H1 (cell line): Measurements from ENCODE around the gene CUX1. TPM values are rescaled to one million over a fixed set of nuclear protein-coding genes. Genes with fewer than 3 reads are reported as not detected.

ENCODE experiments used
- CTCF ChIA-PET: fragments of 300-600 bp; sonication (Branson Sonifier 250); formaldehyde crosslinking; loops from one replicate; lab custom pipeline; 2021; ENCODE audit not compliant: partially characterized antibody; lab: Charles Lee
- POLR2A ChIA-PET: fragments of 300-600 bp; sonication (Branson Sonifier 250); formaldehyde crosslinking; loops from one replicate; lab custom pipeline; 2021; ENCODE audit warnings: inconsistent platforms; ENCODE audit not compliant: partially characterized antibody; lab: Charles Lee
- DNase-seq, 2 experiments: peaks; one replicate each; pipeline versions ENCODE4 v3.0.0 to v3.0.0-alpha.2; 2010 to 2022; ENCODE audit warnings: low spot score in 2 of 2, low read depth in 1 of 2, mixed read lengths in 1 of 2
- FAIRE-seq: peaks from 2 replicates; lab custom pipeline; 2011; peaks lifted over from hg19 to GRCh38; lab: Jason Lieb, UNC
- H2AFZ ChIP-seq: 2 replicates; pipeline ENCODE4 v1.8.1; 2012; ENCODE audit warnings: low read length, inconsistent platforms
- H2AK5ac ChIP-seq: 2 replicates; pipeline ENCODE4 v1.6.1; 2013; ENCODE audit warnings: low read depth, low read length
- H2BK120ac ChIP-seq: replicated peaks from 2 replicates; pipeline ENCODE3; 2013; ENCODE audit warnings: low read depth, low read length, inconsistent platforms
- H2BK12ac ChIP-seq: 2 replicates; pipeline ENCODE4 v1.6.1; 2013; ENCODE audit warnings: low read depth, low read length
- H2BK15ac ChIP-seq: 2 replicates; pipeline ENCODE4 v1.6.1; 2013; ENCODE audit warnings: low read length
- H2BK20ac ChIP-seq: 2 replicates; pipeline ENCODE4 v1.6.1; 2013; ENCODE audit warnings: low read length
- H2BK5ac ChIP-seq: 2 replicates; pipeline ENCODE4 v1.6.1; 2013; ENCODE audit warnings: low read depth, low read length
- H3K14ac ChIP-seq: 2 replicates; pipeline ENCODE4 v1.6.1; 2013; ENCODE audit warnings: inconsistent platforms; ENCODE audit not compliant: insufficient read length
- H3K18ac ChIP-seq: 2 replicates; pipeline ENCODE4 v1.6.1; 2013; ENCODE audit warnings: low read length; ENCODE audit errors: extremely low read depth
- H3K23ac ChIP-seq: 2 replicates; pipeline ENCODE4 v1.6.1; 2013; ENCODE audit warnings: inconsistent platforms; ENCODE audit not compliant: insufficient read length
- H3K23me2 ChIP-seq: 2 replicates; pipeline ENCODE4 v1.6.1; 2013; ENCODE audit warnings: low read depth, low read length
- H3K27ac ChIP-seq: 2 replicates; pipeline ENCODE4 v1.6.1; 2011; ENCODE audit warnings: low read depth, low read length, inconsistent platforms
- H3K27me3 ChIP-seq, 4 experiments: replicated peaks in 1 of 4; 1 replicate in 1 of 4; 2 replicates in 3 of 4; pipeline versions ENCODE4 v1.6.1 to v1.8.1; 2011 to 2013; ENCODE audit warnings: low read length in 3 of 4, mild to moderate bottlenecking in 3 of 4, inconsistent platforms in 2 of 4, mixed read lengths in 2 of 4, moderate library complexity in 1 of 4; ENCODE audit not compliant: control insufficient read depth in 3 of 4, insufficient read depth in 3 of 4; ENCODE audit errors: extremely low read depth in 1 of 4
- H3K36me3 ChIP-seq, 4 experiments: 2 replicates each; pipeline versions ENCODE4 v1.6.1 to v1.8.1; 2011 to 2013; ENCODE audit warnings: mild to moderate bottlenecking in 4 of 4, low read length in 3 of 4, moderate library complexity in 2 of 4, control low read depth in 1 of 4, inconsistent platforms in 1 of 4; ENCODE audit not compliant: insufficient read depth in 4 of 4, control insufficient read depth in 2 of 4
- H3K4ac ChIP-seq: replicated peaks from 2 replicates; pipeline ENCODE3; 2013; ENCODE audit warnings: low read length, low read depth, mixed read lengths, inconsistent platforms; ENCODE audit not compliant: insufficient read length
- H3K4me1 ChIP-seq, 4 experiments: replicated peaks in 1 of 4; 1 replicate in 1 of 4; 2 replicates in 3 of 4; pipeline versions ENCODE4 v1.6.1 to v1.8.1; 2011 to 2013; ENCODE audit warnings: low read length in 3 of 4, inconsistent platforms in 2 of 4, mixed read lengths in 1 of 4; ENCODE audit not compliant: insufficient read depth in 4 of 4, control insufficient read depth in 3 of 4
- H3K4me2 ChIP-seq, 2 experiments: 2 replicates each; pipeline versions ENCODE4 v1.6.1 to v1.8.1; 2011 to 2013; ENCODE audit warnings: low read depth in 2 of 2, low read length in 2 of 2, control low read depth in 1 of 2, inconsistent platforms in 1 of 2, mild to moderate bottlenecking in 1 of 2; ENCODE audit not compliant: insufficient read depth in 1 of 2
- H3K4me3 ChIP-seq, 4 experiments: fragments of 200-600, 300-600 bp in 1 of 4; sonication (generic), shearing (Covaris generic), sonication (Bioruptor Twin) in 1 of 4; 2 replicates each; pipeline versions ENCODE4 v1.5.1 to v1.8.1; 2011 to 2016; ENCODE audit warnings: low read length in 4 of 4, low read depth in 3 of 4, control low read depth in 2 of 4, inconsistent platforms in 2 of 4, mild to moderate bottlenecking in 2 of 4, mixed read lengths in 1 of 4, moderate library complexity in 1 of 4; ENCODE audit not compliant: insufficient read depth in 2 of 4; ENCODE audit errors: extremely low read depth in 1 of 4
- H3K56ac ChIP-seq: replicated peaks from 2 replicates; pipeline ENCODE3; 2013; ENCODE audit warnings: low read depth, mild to moderate bottlenecking, mixed read lengths, low read length, inconsistent platforms; ENCODE audit not compliant: insufficient read length
- H3K79me1 ChIP-seq: 2 replicates; pipeline ENCODE4 v1.6.1; 2013; ENCODE audit warnings: low read depth, low read length, control low read depth
- H3K79me2 ChIP-seq, 2 experiments: 2 replicates each; pipeline versions ENCODE4 v1.6.1 to v1.8.1; 2012 to 2013; ENCODE audit warnings: low read length in 2 of 2, mild to moderate bottlenecking in 2 of 2, inconsistent platforms in 1 of 2; ENCODE audit not compliant: insufficient read depth in 2 of 2, control insufficient read depth in 1 of 2
- H3K9ac ChIP-seq, 4 experiments: replicated peaks in 1 of 4; 1 replicate in 1 of 4; 2 replicates in 3 of 4; pipeline versions ENCODE4 v1.6.1 to v1.8.1; 2011 to 2013; ENCODE audit warnings: low read depth in 3 of 4, low read length in 3 of 4, control low read depth in 2 of 4, mild to moderate bottlenecking in 2 of 4, moderate library complexity in 2 of 4, inconsistent platforms in 1 of 4; ENCODE audit errors: extremely low read depth in 1 of 4
- H3K9me3 ChIP-seq, 2 experiments: 2 replicates each; pipeline versions ENCODE4 v1.6.1 to v1.8.1; 2012 to 2013; ENCODE audit warnings: mild to moderate bottlenecking in 2 of 2, moderate library complexity in 2 of 2, control low read depth in 1 of 2, inconsistent platforms in 1 of 2, low read depth in 1 of 2, low read length in 1 of 2, mixed read lengths in 1 of 2; ENCODE audit not compliant: insufficient read depth in 2 of 2
- H4K20me1 ChIP-seq, 2 experiments: replicated peaks in 1 of 2; 2 replicates each; pipeline versions ENCODE3 to v1.8.1; 2011 to 2013; ENCODE audit warnings: inconsistent platforms in 2 of 2, low read length in 2 of 2, mild to moderate bottlenecking in 1 of 2; ENCODE audit not compliant: insufficient read depth in 2 of 2, control insufficient read depth in 1 of 2
- H4K5ac ChIP-seq: 2 replicates; pipeline ENCODE4 v1.6.1; 2013; ENCODE audit warnings: low read length, low read depth, mixed read lengths, inconsistent platforms; ENCODE audit not compliant: insufficient read length
- H4K8ac ChIP-seq: 2 replicates; pipeline ENCODE4 v1.8.0; 2013; ENCODE audit warnings: mild to moderate bottlenecking, moderate library complexity, low read length, inconsistent platforms; ENCODE audit not compliant: insufficient read depth; ENCODE audit errors: extremely low read depth
- H4K91ac ChIP-seq: replicated peaks from 2 replicates; pipeline ENCODE3; 2013; ENCODE audit warnings: low read length, mixed read lengths, inconsistent platforms; ENCODE audit not compliant: insufficient read length
- ATF3 ChIP-seq: IDR thresholded peaks from 2 replicates; pipeline ENCODE4 v1.6.1; 2011; ENCODE audit warnings: low read depth, mild to moderate bottlenecking, low read length; ENCODE audit not compliant: insufficient read depth
- BACH1 ChIP-seq: IDR thresholded peaks from 2 replicates; pipeline ENCODE4 v1.6.1; 2012; ENCODE audit warnings: low read length, improper control_type of control experiment
- CBX8 ChIP-seq: fragments of 300-800, 300-1000 bp; sonication (generic); IDR thresholded peaks from 2 replicates; pipeline ENCODE4 v1.7.1; 2016; ENCODE audit warnings: low read depth, low read length, borderline replicate concordance
- CEBPB ChIP-seq: IDR thresholded peaks from 2 replicates; pipeline ENCODE4 v1.6.1; 2012; ENCODE audit warnings: low read depth, low read length
- GABPA ChIP-seq: IDR thresholded peaks from 2 replicates; pipeline ENCODE4 v1.6.1; 2011; ENCODE audit warnings: mild to moderate bottlenecking, low read length, moderate library complexity, borderline replicate concordance; ENCODE audit not compliant: insufficient read depth
- HDAC2 ChIP-seq, 2 experiments: fragments of 300-600 bp in 1 of 2; sonication (generic) in 1 of 2; IDR thresholded peaks; 2 replicates each; pipeline ENCODE4 v1.6.1; 2011 to 2012; ENCODE audit warnings: low read depth in 2 of 2, low read length in 2 of 2, mild to moderate bottlenecking in 2 of 2, moderate library complexity in 2 of 2, borderline replicate concordance in 1 of 2, inconsistent platforms in 1 of 2
- JUND ChIP-seq: IDR thresholded peaks from 2 replicates; pipeline ENCODE4 v1.6.1; 2011; ENCODE audit warnings: mild to moderate bottlenecking, improper control_type of control experiment, low read length
- KDM4A ChIP-seq: IDR thresholded peaks from one replicate; pipeline ENCODE4 v1.7.1; 2012; ENCODE audit warnings: low read depth, mild to moderate bottlenecking, moderate library complexity, low read length, inconsistent platforms; ENCODE audit not compliant: severe bottlenecking
- MAFK ChIP-seq: IDR thresholded peaks from 2 replicates; pipeline ENCODE4 v1.6.1; 2012; ENCODE audit warnings: low read depth, mild to moderate bottlenecking, improper control_type of control experiment, low read length
- SRF ChIP-seq: IDR thresholded peaks from 2 replicates; pipeline ENCODE4 v1.6.1; 2011; ENCODE audit warnings: mild to moderate bottlenecking, low read depth, low read length, moderate library complexity
- WGBS, 2 experiments: shearing (Covaris generic) in 1 of 2; methylation state at CpG; one replicate each; pipeline versions ENCODE4 v1.1.6 to v1.1.7; 2013 to 2015; ENCODE audit warnings: low lambda C conversion rate in 2 of 2, mixed read lengths in 2 of 2, inconsistent platforms in 1 of 2, low coverage in 1 of 2, missing lambda C conversion rate in 1 of 2; ENCODE audit not compliant: insufficient replicate concordance in 2 of 2, insufficient coverage in 1 of 2, insufficient read length in 1 of 2; ENCODE audit errors: extremely low coverage in 1 of 2, missing lambda C conversion rate in 1 of 2; 5-methylcytosine and 5-hydroxymethylcytosine counted together
- polyA plus RNA-seq, 7 experiments: library from polyadenylated mRNA; depleted of rRNA in 3 of 7; stranded (reverse) in 5 of 7; unstranded in 2 of 7; fragments of >200 nt in 5 of 7; fragments of 200-250 nt in 2 of 7; gene quantifications; 1 replicate in 5 of 7; 2 replicates in 1 of 7; 4 replicates in 1 of 7; pipeline versions ENCODE4 v1.2.1 to v1.2.3, GENCODE V29; 2011 to 2013; ENCODE audit warnings: missing spikeins in 2 of 7, mixed read lengths in 2 of 7
- total RNA-seq: library from RNA; stranded (reverse); fragmentation: NEBNext Ultra II Directional; extraction: Animal tissue kit (Norgen Biotek cat#: 25700); gene quantifications from 2 replicates; pipeline ENCODE4 v1.2.1, GENCODE V29; 2021
- TF ChIP-seq, protein P1 (sequence below): IDR thresholded peaks from 2 replicates; pipeline ENCODE4 v1.6.1; 2012; ENCODE audit warnings: inconsistent platforms

Gene CUX1
- total and polyA plus RNA-seq, 2 of the 8 experiments (the other 6 are each of a cell fraction or from before 2014, with no cell fraction given), result 21.6 to 65.9 TPM

DNA sequence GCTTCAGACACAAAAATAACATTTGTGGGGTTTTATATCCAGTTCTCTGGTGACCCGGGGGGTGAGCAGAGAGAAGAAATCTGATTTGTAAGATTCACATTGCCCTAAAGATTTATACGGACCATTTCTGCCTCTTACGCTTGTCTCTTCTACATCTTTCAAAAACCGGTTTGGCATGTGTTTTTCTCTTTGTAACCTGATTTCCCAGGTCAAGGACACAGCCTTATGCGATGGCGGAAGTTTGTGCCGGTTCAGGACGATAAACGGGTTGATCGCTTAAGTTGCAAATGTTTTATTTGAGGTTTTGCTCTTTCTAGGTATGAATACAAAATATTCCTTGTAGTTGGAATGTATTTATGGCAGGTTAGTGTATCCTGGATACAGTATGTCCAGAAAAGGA is 407.6 kb downstream of the CUX1 start:
- Histone ChIP-seq H4K5ac (no peak overlapping the region), H4K8ac (no peak overlapping the region), H3K4me3 (no peak overlapping the region), H4K20me1 (no peaks in the 10 kb centered on the region), H3K36me3 (peaks cover 0 to 15% (median 8%) of the 10 kb centered on the region in 4 experiments; a peak in 4 of 8 replicates), H3K9me3 (no peaks in the 10 kb centered on the region), H2BK12ac (no peak overlapping the region), H3K27me3 (no peaks in the 10 kb centered on the region), H2BK15ac (no peak overlapping the region), H3K18ac (no peak overlapping the region), H3K56ac (no peak overlapping the region), H3K9ac (no peak overlapping the region), H3K23ac (no peak overlapping the region), H3K4ac (no peak overlapping the region), H3K14ac (no peak overlapping the region), H4K91ac (no peak overlapping the region), H3K4me1 (0 out of 7 replicates have a peak, but pooled peaks cover 0 to 2% (median 0%) of the 10 kb centered on the region in 4 experiments), H3K4me2 (no peak overlapping the region), H2BK20ac (no peak overlapping the region), H3K27ac (no peak overlapping the region), H2AK5ac (no peak overlapping the region), H3K79me2 (no peaks in the 10 kb centered on the region), H3K79me1 (no peaks in the 10 kb centered on the region), H2BK120ac (no peak overlapping the region), H2AFZ (no peak overlapping the region), H2BK5ac (no peak overlapping the region), H3K23me2 (no peaks in the 10 kb centered on the region)
- ChIA-PET CTCF (no interaction called here), POLR2A (no interaction called here)
- 97% methylated on average over 10 of the region's 10 CpGs; no CpG with 5 or more reads in 1 of the 2 experiments for WGBS, 2 experiments
- no peak for DNase-seq
- FAIRE-seq, result no peak
- no peak for TF ChIP-seq SRF
- TF ChIP-seq JUND, result no peak
- no peak for TF ChIP-seq CEBPB
- no peak for TF ChIP-seq HDAC2 (IDR thresholded peaks at IDR 0.05; ENCODE audit: borderline replicate concordance in 1 of 2, low read depth in 2 of 2, low read length in 2 of 2)
- TF ChIP-seq BACH1, result no peak
- no peak for TF ChIP-seq KDM4A
- no peak for TF ChIP-seq MAFK
- TF ChIP-seq, protein P1, sequence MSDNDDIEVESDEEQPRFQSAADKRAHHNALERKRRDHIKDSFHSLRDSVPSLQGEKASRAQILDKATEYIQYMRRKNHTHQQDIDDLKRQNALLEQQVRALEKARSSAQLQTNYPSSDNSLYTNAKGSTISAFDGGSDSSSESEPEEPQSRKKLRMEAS, result no peak
- TF ChIP-seq CBX8, result no peak
- no peak for TF ChIP-seq ATF3
- no peak for TF ChIP-seq GABPA
